SIG-M5 treated with dmso at 0.1 percent for 504 hours (cell line): ENCODE data around the gene ZBED3.
"Not testable (repeated sequence)": the region's sequence is repeated elsewhere in the genome, so short reads cannot be mapped to it uniquely, and the experiment has no call there.

Experiments
- DNase-seq: peaks from one replicate; lab custom pipeline; 2025; ENCODE audit not compliant: unreplicated experiment; lab: John Stamatoyannopoulos, UW

ZBED3 gene, protein sequence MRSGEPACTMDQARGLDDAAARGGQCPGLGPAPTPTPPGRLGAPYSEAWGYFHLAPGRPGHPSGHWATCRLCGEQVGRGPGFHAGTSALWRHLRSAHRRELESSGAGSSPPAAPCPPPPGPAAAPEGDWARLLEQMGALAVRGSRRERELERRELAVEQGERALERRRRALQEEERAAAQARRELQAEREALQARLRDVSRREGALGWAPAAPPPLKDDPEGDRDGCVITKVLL

DNA sequence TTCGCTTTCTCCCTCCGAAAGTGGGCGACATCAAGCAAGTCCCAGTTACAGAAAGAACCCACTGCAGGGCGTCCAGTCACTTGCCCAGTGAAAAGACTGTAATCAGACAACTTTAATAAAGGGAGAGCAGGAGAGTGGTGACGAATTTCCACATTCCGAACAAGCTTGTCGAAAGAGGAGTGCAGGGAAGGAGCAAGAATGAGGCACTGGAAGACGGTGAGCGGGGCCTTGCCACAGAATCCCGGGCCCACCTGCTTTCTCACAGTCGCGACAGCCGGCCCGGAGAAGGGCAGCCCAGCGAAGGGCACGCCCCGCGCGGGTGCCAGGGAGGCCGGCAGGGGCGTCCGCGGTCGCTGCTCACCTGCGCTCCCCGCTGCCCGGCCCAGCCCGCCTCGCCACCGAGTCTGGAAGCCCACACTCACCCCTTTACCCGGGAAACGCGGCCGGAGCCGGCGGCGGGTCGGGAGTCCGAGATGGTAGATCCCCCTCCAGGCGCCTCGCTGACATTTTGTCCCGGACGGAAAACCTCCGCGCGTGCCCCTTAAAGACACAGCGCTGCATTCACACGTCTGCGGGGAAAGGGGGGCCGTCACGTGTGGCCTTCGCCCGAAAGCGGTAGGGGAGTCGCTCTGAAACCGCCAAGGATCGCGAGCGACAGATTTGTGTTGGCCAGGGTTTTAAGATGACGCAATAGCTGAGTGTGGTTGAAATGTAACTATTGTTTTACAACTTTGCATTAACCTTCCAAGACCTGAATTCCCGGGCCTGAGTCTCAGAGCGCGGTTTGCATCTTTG, at the start of gene ZBED3:
ZBED3 (minus strand) TSS at position 597 of the 795 bp plus-strand sequence. CDS start 9,407 bp downstream, outside the sequence.
- DNase-seq, result peak; percentile 71

DNA sequence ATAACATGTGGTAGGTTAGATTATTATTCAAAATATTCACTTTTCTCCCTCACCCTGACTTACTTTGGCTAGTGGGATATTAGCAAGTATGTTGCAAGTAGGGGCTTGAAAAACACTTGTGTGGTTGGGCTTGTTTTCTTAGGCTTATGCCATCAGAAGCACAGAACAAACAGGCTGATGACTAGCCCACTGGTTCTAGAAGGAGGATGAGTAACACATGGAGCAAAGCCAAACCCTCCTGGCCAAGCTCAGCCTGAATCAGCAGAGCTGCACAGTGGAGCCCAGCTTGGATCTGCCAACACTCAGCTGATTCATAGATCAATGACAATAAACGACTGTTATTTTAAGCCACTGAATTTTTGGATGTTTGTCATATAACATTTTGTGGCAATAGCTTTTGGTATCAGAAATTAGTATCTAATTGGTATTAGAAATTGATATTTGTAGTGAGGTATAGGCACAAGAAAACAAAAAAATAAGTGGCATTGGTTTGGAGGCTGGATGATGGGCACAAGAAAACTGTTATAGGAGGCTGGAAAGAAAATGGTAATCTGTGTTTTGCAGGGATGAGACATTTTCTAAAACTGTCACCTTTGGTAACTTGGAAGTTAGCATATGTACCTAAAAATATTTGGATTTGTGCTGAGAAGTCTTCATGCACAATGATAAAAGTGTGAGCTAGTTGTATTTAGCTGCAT, 46.1 kb upstream of the ZBED3 start:
- DNase-seq, result peak; percentile 17

- DNase-seq, result no peak
Measured at GRCh38 chr5:77131361-77131760, 44.3 kb upstream of the ZBED3 start.

- peak; percentile 21 for DNase-seq
Measured at GRCh38 chr5:77129391-77129990, 42.4 kb upstream of the ZBED3 start.

- no peak for DNase-seq
Measured at GRCh38 chr5:77128411-77129061, 41.5 kb upstream of the ZBED3 start.

DNA sequence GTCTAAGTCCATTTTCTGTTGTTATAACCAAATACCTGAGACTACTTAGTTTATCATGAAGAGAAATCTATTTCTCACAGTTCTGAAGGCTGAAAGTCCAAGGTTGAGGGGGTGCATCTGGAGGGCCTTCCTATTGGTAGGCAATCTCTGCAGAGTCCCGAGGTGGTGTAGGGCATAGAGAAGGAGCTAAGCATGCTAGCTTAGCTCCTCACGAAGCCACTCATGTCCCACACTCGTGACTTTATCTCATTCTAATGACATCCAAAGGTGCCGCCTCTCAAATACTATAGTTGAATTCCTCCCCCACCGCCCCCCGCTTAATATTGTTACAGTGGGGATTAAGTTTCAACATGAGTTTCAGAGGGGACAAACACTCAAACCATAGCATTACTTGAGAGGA, 36.0 kb upstream of the ZBED3 start:
- no peak for DNase-seq

DNA sequence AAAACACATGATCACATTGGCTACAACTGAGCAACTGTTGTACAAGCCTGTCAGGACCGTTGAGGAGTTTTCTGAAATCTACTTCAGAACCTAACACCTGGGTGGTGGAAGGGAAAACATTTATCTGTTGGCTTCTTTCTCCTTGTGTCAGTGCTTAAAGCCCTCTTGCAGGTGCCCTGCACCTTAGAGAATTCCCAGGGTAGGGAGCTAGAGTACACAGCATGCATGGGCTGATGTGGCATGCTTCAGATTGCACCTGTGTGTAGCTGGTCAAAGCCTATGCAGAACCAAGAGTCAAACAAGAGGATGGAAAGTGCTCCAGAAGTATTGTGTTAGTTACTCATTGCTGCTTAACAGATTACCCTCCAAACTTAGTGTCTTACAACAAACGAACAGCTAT, 33.6 kb upstream of the ZBED3 start:
- DNase-seq, result no peak

DNA sequence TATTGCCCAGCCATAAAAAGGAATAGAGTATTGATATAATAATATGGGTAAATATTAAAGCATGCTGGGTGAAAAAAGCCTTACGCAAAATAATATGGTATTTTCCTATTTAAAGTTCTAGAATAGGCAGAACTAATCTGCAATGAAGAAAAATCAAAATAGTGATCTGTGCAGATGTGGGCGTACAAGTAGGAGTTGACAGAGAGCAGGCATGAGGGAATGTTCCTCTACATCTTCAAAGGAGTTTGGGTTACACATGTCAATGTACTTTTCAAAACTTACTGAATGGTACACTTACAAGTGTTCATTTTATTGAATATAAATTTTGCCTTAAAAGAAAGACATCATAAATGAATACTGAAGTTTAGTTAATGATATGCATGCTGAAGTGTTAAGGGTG, 33.0 kb upstream of the ZBED3 start:
- no peak for DNase-seq

DNA sequence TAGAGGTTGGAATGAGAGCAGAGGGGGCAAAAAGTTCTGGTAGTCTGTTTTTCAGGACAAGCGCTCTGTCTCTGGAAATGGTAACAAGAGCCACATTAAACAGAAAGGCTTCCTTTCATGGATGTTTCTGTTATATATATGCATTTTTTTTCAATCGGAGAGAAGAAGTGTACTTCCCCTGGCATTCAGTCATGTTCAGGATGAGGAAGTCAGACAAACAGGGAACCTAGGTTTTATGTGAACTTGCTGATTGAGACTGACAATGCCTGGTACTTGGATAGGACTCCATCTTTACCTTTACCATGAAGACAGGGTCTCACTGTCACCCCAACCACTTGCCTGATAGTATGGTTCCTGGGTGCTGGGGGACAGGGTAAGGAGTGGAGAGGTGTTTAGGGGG, 30.1 kb upstream of the ZBED3 start:
- peak; percentile 3 for DNase-seq

GRCh38 chr5:77107035-77107434, 19.9 kb upstream of the ZBED3 start:
- not testable (repeated sequence) for DNase-seq

GRCh38 chr5:77104813-77105212, 17.7 kb upstream of the ZBED3 start:
- DNase-seq, result no peak

DNA sequence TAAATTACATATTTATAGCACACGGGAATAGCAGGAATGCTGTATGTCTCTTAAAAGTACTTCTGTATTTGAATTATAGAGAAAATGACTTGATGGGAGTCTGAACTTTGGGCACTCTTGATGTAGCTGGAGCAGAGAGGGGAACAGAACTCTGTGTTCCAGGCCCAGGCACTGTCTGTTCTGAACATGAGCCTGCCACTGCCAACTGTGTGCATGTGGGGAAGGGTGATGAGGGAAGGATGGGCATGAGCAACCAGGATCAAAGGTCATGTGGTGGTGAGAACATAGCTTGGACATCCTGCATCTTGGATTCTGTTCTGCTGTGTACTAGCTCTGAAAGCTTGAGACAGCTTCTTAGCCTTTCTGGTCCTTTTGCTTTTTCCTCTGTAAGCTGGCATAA, 16.4 kb upstream of the ZBED3 start:
- no peak for DNase-seq

GRCh38 chr5:77102549-77102948, 15.5 kb upstream of the ZBED3 start:
- no peak for DNase-seq

DNA sequence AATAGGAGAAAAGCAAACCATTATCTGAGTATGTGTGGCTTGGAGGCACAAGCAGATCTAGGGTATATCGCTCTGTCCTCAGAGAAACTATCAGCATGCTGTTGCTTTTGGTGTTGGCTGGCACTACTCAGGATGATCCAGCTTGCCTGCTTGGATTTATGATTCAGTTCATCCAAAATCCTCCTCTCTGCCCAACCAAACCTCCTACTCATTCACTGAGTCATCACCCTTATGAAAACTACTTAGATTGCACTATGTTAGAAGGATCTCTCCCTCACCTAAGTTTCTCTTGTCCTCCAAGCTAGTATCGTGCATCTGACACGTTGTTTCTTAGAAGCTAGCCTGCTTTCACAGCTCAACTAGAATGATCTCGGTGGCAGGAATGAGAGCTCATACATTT, 14.2 kb upstream of the ZBED3 start:
- no peak for DNase-seq

DNA sequence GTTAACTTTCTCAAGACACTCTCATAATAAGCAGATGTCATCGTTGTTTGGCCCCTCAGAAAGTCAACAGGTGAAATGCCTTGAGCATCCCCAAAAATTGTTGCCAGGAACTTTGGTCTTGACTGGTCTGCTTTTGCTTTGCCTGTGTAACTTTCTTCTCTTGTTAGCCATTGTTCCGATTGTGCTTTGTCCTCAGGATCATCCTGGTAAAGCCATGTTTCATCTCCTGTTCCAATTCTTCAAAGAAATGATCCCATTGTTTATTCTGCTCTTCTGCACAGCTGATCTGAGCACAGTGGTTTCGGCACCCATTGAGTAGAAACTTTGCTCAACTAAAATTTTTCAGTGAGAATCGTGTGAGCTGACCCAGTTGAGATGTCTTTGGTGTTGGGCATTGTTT, 8.1 kb upstream of the ZBED3 start:
- DNase-seq, result no peak

GRCh38 chr5:77087484-77088261, 588 bp upstream of the ZBED3 start:
- DNase-seq, result peak; percentile 46

DNA sequence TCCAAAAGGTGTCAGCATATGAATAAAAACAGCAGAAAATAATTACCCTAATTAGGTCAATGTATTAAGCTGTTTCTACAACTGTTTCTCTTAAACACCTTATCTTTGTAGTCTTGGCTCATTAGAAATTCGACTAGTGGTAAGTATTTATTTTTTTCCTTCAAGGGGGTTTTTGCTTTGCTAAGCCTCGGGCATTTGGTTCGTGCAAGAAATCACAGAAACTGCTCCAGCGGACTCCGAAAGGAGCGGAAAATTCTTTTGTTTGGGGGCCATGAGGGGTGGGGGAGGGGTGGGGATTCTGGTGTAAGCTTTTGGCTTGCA, 757 bp downstream of the ZBED3 start:
- no peak for DNase-seq

- no peak for DNase-seq
Measured at GRCh38 chr5:77083088-77083487, 4.0 kb downstream of the ZBED3 start.

GRCh38 chr5:77082280-77082679, 4.8 kb downstream of the ZBED3 start:
- no peak for DNase-seq

GRCh38 chr5:77080905-77081304, 6.2 kb downstream of the ZBED3 start:
- no peak for DNase-seq
